B cell (primary cell): Measurements from ENCODE around the gene WASF2. TPM values are rescaled to one million over a fixed set of nuclear protein-coding genes. Genes with fewer than 3 reads are reported as not detected.

ENCODE experiments used
- ATAC-seq: fragments of 200-7000 bp; cut with Tn5 transposase; one replicate; pipeline ENCODE4 v1.10.0; 2021; ENCODE audit warnings: low read depth, mild to moderate bottlenecking, moderate number of reproducible peaks, moderate library complexity
- CTCF ChIA-PET: fragments of 350-600 bp; sonication (Branson Sonifier 250); formaldehyde crosslinking; loops from one replicate; lab custom pipeline; 2021; ENCODE audit warnings: antibody characterized with exemption, inconsistent platforms; lab: Charles Lee
- POLR2A ChIA-PET: fragments of 350-600 bp; sonication (Branson Sonifier 250); formaldehyde crosslinking; loops from one replicate; lab custom pipeline; 2021; ENCODE audit warnings: antibody characterized with exemption; lab: Charles Lee
- DNase-seq: peaks from one replicate; pipeline ENCODE4 v3.0.0; 2013
- H2AFZ ChIP-seq: 2 replicates; pipeline ENCODE4 v1.6.1; 2012; ENCODE audit warnings: mild to moderate bottlenecking, low read depth, low read length; ENCODE audit not compliant: insufficient read depth, poor library complexity, severe bottlenecking
- H3K27ac ChIP-seq, 2 donors: 1 replicate in 1 of 2; 2 replicates in 1 of 2; pipeline ENCODE4 v1.5.1; 2012 to 2013; ENCODE audit warnings: low read length in 2 of 2, mild to moderate bottlenecking in 2 of 2, moderate library complexity in 1 of 2
- H3K27me3 ChIP-seq, 4 experiments: fragments of 200-600 bp in 1 of 4; sonication (generic) in 1 of 4; replicated peaks in 1 of 4; 1 replicate in 2 of 4; 2 replicates in 2 of 4; pipeline versions ENCODE4 v1.6.1 to v1.7.0; 2013 to 2016; ENCODE audit warnings: low read length in 3 of 4, mild to moderate bottlenecking in 2 of 4, mixed read lengths in 1 of 4, moderate library complexity in 1 of 4; ENCODE audit not compliant: insufficient read depth in 4 of 4, control insufficient read depth in 3 of 4; ENCODE audit errors: control extremely low read depth in 1 of 4
- H3K36me3 ChIP-seq, 2 experiments: replicated peaks in 1 of 2; 1 replicate in 1 of 2; 2 replicates in 1 of 2; pipeline versions ENCODE4 v1.6.1 to v1.7.1; 2013; ENCODE audit warnings: low read length in 1 of 2; ENCODE audit not compliant: insufficient read depth in 2 of 2, control insufficient read depth in 1 of 2; ENCODE audit errors: control extremely low read depth in 1 of 2, extremely low read depth in 1 of 2
- H3K4me1 ChIP-seq, 2 donors: fragments of 200-600 bp in 1 of 2; sonication (generic) in 1 of 2; 1 replicate in 1 of 2; 2 replicates in 1 of 2; pipeline versions ENCODE4 v1.5.1 to v1.6.1; 2013 to 2017; ENCODE audit warnings: low read length in 2 of 2; ENCODE audit not compliant: control insufficient read depth in 2 of 2, insufficient read depth in 2 of 2
- H3K4me2 ChIP-seq: replicated peaks from 2 replicates; pipeline ENCODE3; 2012; ENCODE audit warnings: mild to moderate bottlenecking, low read depth, low read length; ENCODE audit not compliant: poor library complexity, severe bottlenecking
- H3K4me3 ChIP-seq, 5 experiments: fragments of 200-600 bp in 1 of 5; sonication (generic) in 1 of 5; 1 replicate in 3 of 5; 2 replicates in 2 of 5; pipeline versions ENCODE4 v1.5.1 to v1.7.0; 2011 to 2016; ENCODE audit warnings: low read length in 4 of 5, mild to moderate bottlenecking in 4 of 5, low read depth in 2 of 5, control low read depth in 1 of 5, moderate library complexity in 1 of 5; ENCODE audit not compliant: insufficient read depth in 1 of 5; ENCODE audit errors: control extremely low read depth in 1 of 5, extremely low read depth in 1 of 5
- H3K79me2 ChIP-seq: fragments of 200-600 bp; sonication (generic); one replicate; pipeline ENCODE4 v1.6.0; 2016; ENCODE audit warnings: low read length; ENCODE audit not compliant: control insufficient read depth, insufficient read depth
- H3K9ac ChIP-seq: fragments of 200-600 bp; sonication (generic); 2 replicates; pipeline ENCODE4 v1.6.1; 2017; ENCODE audit warnings: mild to moderate bottlenecking, low read length, moderate library complexity
- H3K9me3 ChIP-seq, 3 donors: one replicate each; pipeline versions ENCODE4 v1.6.1 to v1.7.1; 2013; ENCODE audit warnings: low read length in 2 of 3; ENCODE audit not compliant: control insufficient read depth in 2 of 3, insufficient read depth in 1 of 3; ENCODE audit errors: control extremely low read depth in 1 of 3
- H4K20me1 ChIP-seq: 2 replicates; pipeline ENCODE4 v1.6.0; 2012; ENCODE audit warnings: mild to moderate bottlenecking, low read length; ENCODE audit not compliant: insufficient read depth, control insufficient read depth, poor library complexity, severe bottlenecking
- H3K27ac Mint-ChIP-seq: one replicate; pipeline ENCODE4 v1.8.0; 2021; ENCODE audit warnings: mixed read lengths
- H3K27me3 Mint-ChIP-seq: one replicate; pipeline ENCODE4 v1.8.0; 2021; ENCODE audit warnings: mixed read lengths
- H3K4me1 Mint-ChIP-seq: one replicate; pipeline ENCODE4 v1.8.0; 2021; ENCODE audit warnings: mixed read lengths
- H3K4me3 Mint-ChIP-seq: one replicate; pipeline ENCODE4 v1.8.0; 2021; ENCODE audit warnings: mixed read lengths
- H3K9me3 Mint-ChIP-seq: one replicate; pipeline ENCODE4 v1.8.0; 2022; ENCODE audit warnings: mixed read lengths; ENCODE audit not compliant: insufficient read depth
- CTCF ChIP-seq: fragments of 200-600 bp; IDR thresholded peaks from one replicate; pipeline ENCODE4 v1.8.0; 2022; ENCODE audit warnings: antibody characterized with exemption, mild to moderate bottlenecking
- EZH2 ChIP-seq: IDR thresholded peaks from 2 replicates; pipeline ENCODE4 v1.6.1; 2012; ENCODE audit warnings: borderline replicate concordance, low read depth, mild to moderate bottlenecking, moderate library complexity, low read length; ENCODE audit not compliant: insufficient read depth, poor library complexity, severe bottlenecking
- WGBS: methylation state at CpG from one replicate; pipeline ENCODE4 v1.1.5; 2013; ENCODE audit warnings: missing lambda C conversion rate; ENCODE audit not compliant: insufficient coverage; 5-methylcytosine and 5-hydroxymethylcytosine counted together
- intact Hi-C: fragments of 100-400 bp; cut with micrococcal nuclease; formaldehyde crosslinking; loops from one replicate; pipeline ENCODE4 v1.10.0; 2022
- polyA plus RNA-seq: library from polyadenylated mRNA; depleted of rRNA; stranded (reverse); fragments of >200 nt; gene quantifications from 2 replicates; pipeline ENCODE4 v1.2.3, GENCODE V29; 2012
- total RNA-seq, 2 donors: library from RNA; stranded (reverse); fragments of 120-200 nt in 1 of 2; gene quantifications; 1 replicate in 1 of 2; 2 replicates in 1 of 2; pipeline versions ENCODE4 v1.2.3 to v1.2.4, GENCODE V29; 2013 to 2022

Gene WASF2
- total and polyA plus RNA-seq, 2 donors (not counting 1 experiment from before 2014, with no cell fraction given), result 67.4 to 169 TPM

- H3K4me1 Mint-ChIP-seq, result peaks cover 60% of the 10 kb centered on the region
Observed at GRCh38 chr1:27522432-27523336, 32.7 kb upstream of the WASF2 start.

More at GRCh38 chr1:27522432-27523336, 32.7 kb upstream of the WASF2 start:
- ChIA-PET CTCF (interaction anchor here (1.3 to 2.8 kb wide), 3 partner anchors 11 to 227 kb away, joined by 3 to 6 read pairs (median 3); no protein-coding TSS in a partner anchor), POLR2A (no interaction called here)
- H3K27me3 Mint-ChIP-seq, result no peaks in the 10 kb centered on the region
- H3K9me3 ChIP-seq, result no peaks in the 10 kb centered on the region
- H3K27me3 ChIP-seq, result peaks cover 0 to 4% (median 0%) of the 10 kb centered on the region in 4 experiments
- no peak overlapping the region for H3K27ac Mint-ChIP-seq
- DNase-seq (peak; percentile 30), ATAC-seq (no peak)
- peaks cover 56 to 59% of the 10 kb centered on the region in 2 donors for H3K4me1 ChIP-seq
- H3K4me3 ChIP-seq, result no peak overlapping the region
- no peak overlapping the region for H3K9ac ChIP-seq
- no peaks in the 10 kb centered on the region for H3K9me3 Mint-ChIP-seq
- H3K4me2 ChIP-seq, result peak overlapping the region; percentile 20
- TF ChIP-seq CTCF, result no peak
- TF ChIP-seq EZH2, result no peak
- intact Hi-C loops, result loop anchor here (10.0 kb wide), 1 partner anchor 48 kb away; no protein-coding TSS in a partner anchor
- H3K27ac ChIP-seq, result no peak overlapping the region
- H3K36me3 ChIP-seq, result no peaks in the 10 kb centered on the region
- no peaks in the 10 kb centered on the region for H3K79me2 ChIP-seq
- 64% methylated on average over 31 of the region's 31 CpGs for WGBS
- peak overlapping the region; percentile 12 for H2AFZ ChIP-seq
- H4K20me1 ChIP-seq, result no peaks in the 10 kb centered on the region
- no peak overlapping the region for H3K4me3 Mint-ChIP-seq
